Measurements from ENCODE around the gene CACNA2D3. TPM values are rescaled to one million over a fixed set of nuclear protein-coding genes. Genes with fewer than 3 reads are reported as not detected.
"Not testable (repeated sequence)": the region's sequence is repeated elsewhere in the genome, so short reads cannot be mapped to it uniquely, and the experiment has no call there.

CACNA2D3 gene
- total RNA-seq, 2 experiments from 2014 or later: not detected

GRCh38 chr3:54426381-54426780 is 304.0 kb downstream of the CACNA2D3 start:
- ChIA-PET POLR2A (no interaction called here), CTCF (no interaction called here)

GRCh38 chr3:54427501-54427900 is 305.1 kb downstream of the CACNA2D3 start:
- POLR2A ChIA-PET: no interaction called here
- CTCF ChIA-PET: no interaction called here

- CTCF ChIA-PET: no interaction called here
- POLR2A ChIA-PET: no interaction called here
Observed at GRCh38 chr3:54427941-54428871, 305.9 kb downstream of the CACNA2D3 start.

- POLR2A ChIA-PET: no interaction called here
Observed at GRCh38 chr3:54432975-54433374, 310.6 kb downstream of the CACNA2D3 start.

GRCh38 chr3:54433846-54434245 is 311.5 kb downstream of the CACNA2D3 start:
- ChIA-PET POLR2A (no interaction called here), CTCF (no interaction called here)

More at GRCh38 chr3:54432975-54433374, 310.6 kb downstream of the CACNA2D3 start:
- CTCF ChIA-PET: no interaction called here

DNA sequence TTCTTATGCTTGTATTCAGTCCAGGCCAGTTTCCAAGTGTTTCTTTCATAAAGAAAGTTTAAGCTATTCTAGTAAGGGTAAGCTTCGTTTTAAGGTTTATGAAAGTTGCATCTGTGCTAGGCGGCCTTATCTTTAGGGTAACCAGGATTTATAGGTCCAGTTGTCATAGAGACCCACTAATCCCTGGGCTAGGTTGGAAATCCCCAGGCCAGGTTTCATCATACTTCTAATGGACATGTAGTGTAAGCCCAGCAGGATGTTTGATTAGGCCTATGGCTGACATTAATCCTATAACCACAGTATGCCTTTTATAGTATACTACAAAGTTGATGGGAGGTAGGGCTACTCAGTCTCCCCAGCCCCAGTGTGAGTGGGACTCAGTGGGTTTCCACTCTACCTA is 312.4 kb downstream of the CACNA2D3 start:
- ChIA-PET CTCF (no interaction called here), POLR2A (no interaction called here)

- ChIA-PET POLR2A (no interaction called here), CTCF (no interaction called here)
Observed at GRCh38 chr3:54437271-54437670, 314.9 kb downstream of the CACNA2D3 start.

GRCh38 chr3:54443561-54444161 is 321.3 kb downstream of the CACNA2D3 start:
- ChIA-PET POLR2A (no interaction called here), CTCF (no interaction called here)

GRCh38 chr3:54445630-54446029 is 323.3 kb downstream of the CACNA2D3 start:
- ChIA-PET POLR2A (no interaction called here), CTCF (no interaction called here)

DNA sequence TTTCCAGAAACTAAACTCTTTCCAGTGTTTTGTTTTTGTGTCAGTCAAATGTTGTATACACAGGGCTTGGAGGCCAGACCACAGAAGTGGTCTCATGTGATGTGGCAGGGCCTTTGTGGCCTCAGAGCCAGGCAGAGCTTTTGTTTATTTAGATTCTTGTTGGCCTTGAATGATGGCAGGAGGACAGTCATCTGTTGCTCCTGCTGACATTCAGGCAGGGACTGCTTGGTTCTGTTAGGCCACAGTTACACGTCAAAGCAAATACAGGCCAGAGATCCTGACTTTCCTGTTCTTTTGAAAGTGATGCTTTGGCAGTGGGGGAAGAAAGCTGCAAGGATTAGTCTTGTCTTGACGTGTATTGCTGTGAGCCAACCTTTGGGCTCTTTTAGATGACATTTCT is 325.1 kb downstream of the CACNA2D3 start:
- POLR2A ChIA-PET: no interaction called here
- CTCF ChIA-PET: no interaction called here

- ChIA-PET POLR2A (no interaction called here), CTCF (interaction anchor here (0.6 kb wide), 1 partner anchor 136 kb away, joined by 3 read pairs; no protein-coding TSS in a partner anchor)
Observed at GRCh38 chr3:54454806-54455205, 332.5 kb downstream of the CACNA2D3 start.

- CTCF ChIA-PET: no interaction called here
Observed at GRCh38 chr3:54458357-54458756, 336.0 kb downstream of the CACNA2D3 start.

GRCh38 chr3:54464554-54464953 is 342.2 kb downstream of the CACNA2D3 start:
- POLR2A ChIA-PET, CTCF ChIA-PET: not testable (repeated sequence)

More at GRCh38 chr3:54458357-54458756, 336.0 kb downstream of the CACNA2D3 start:
- POLR2A ChIA-PET: no interaction called here

GRCh38 chr3:54476891-54477290 is 354.5 kb downstream of the CACNA2D3 start:
- CTCF ChIA-PET: no interaction called here
- POLR2A ChIA-PET: no interaction called here

DNA sequence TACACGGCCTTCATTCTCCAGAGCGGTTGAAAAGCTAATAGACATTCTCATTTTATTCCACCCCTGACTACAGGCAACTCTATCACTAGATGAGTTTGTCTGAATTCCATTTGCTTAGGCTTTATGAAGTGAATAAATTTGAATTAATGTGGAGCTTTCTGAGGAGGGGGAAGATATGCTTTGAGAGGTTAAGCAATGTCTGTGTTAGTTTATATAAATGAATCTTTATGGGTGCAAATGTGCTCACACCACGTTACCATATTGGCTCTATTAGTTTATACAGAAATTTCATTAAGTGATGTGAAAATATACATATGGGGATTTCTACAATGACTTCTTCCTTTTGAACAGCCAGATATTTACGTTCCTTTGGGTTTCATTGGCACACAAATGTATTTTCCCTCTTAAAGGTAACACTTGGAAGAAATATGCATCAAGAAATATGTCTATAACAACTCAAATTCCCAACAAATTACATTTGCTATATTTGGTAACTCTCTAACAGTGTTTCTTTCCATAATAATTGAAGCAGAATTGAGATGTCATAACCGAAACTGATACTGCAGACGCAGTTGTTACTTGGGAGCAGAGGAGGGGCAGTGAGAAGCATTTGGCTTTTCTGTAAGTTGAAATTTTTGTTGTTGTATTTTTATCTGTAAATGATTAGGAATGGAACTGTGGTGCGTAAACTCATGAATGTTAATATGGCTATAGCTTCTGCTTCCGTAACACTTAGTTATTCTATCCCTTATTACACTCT is 359.4 kb downstream of the CACNA2D3 start:
- ChIA-PET CTCF (no interaction called here), POLR2A (no interaction called here)

DNA sequence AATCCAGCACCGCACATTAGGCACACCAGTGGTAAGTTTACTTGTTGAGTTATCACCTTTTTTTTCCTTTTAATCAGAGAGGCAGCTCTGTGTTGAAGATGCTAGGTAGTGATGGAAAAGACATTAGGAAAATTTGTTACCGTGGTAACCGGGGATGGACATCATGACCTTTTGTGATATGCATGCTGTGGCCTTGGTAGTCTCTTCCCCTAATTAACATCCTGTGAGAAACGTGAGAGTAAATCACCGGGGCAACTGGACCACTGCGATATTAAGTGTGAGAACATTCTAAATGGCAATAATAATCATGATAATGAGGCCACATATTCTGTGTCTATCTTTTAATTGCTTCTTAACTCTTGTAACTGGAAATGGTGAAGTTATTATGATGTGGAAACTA is 362.0 kb downstream of the CACNA2D3 start:
- CTCF ChIA-PET: no interaction called here
- POLR2A ChIA-PET: no interaction called here

DNA sequence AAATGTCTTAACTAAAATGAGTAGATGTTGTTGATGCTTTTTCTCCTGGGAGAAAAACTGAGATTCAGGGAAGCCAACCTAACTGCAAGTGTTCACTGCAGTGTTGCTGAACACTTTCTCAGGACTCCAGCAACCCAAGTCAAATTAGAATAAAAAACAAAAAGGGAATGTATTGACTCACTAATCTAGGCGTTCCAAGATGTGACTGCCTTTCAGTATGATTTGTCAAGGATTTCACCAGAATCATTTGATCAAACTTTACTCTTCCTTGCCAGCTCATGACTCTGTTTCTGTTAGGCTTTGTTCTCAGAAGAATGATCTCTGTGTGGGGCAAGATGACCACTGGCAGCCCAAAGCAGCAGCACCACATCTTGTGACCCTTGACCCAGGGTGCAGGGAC is 364.0 kb downstream of the CACNA2D3 start:
- POLR2A ChIA-PET: no interaction called here
- CTCF ChIA-PET: no interaction called here

DNA sequence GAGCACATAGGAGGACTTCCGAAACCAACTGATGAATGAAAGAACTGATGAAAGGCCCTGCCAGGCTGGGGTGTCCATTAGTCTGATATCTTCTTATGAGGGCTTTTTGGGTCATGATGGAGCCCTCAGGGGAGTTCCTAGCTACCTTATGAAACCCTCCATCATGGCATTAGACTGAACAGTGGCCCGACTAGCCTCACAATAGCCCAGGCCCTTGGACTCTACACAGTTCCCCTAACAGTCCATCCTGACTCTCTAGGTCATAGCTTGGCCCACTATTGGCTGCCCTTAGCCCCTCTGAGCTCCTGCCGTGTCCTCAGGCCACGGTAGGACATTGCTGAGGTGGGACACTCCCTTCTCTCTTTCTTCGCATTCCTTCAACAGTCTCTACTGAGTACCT is 365.9 kb downstream of the CACNA2D3 start:
- CTCF ChIA-PET: no interaction called here
- POLR2A ChIA-PET: no interaction called here

DNA sequence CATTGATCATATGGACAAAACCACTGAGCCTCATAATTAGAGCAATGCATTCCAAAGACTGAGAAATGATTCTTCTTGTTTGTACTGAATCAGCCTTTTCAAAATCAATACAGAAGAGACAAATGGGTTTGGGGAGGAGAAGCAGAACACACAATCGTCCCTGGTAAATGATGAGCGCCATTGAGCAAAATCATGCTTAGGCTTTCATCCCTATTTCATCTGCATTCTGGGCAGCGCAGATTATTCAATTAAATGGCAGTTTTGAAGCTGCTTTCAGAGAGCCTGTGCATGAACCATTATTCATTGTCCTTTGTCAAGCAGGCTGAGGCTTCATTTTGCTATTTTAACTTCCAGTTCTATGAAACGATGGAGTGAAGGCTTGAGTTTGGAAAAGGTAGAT is 371.9 kb downstream of the CACNA2D3 start:
- POLR2A ChIA-PET: no interaction called here
- CTCF ChIA-PET: no interaction called here

GRCh38 chr3:54506603-54507002 is 384.3 kb downstream of the CACNA2D3 start:
- ChIA-PET CTCF (no interaction called here), POLR2A (no interaction called here)

- POLR2A ChIA-PET: no interaction called here
- CTCF ChIA-PET: no interaction called here
Observed at GRCh38 chr3:54507876-54508460, 385.6 kb downstream of the CACNA2D3 start.

Measured in activated CD8-positive, alpha-beta memory T cell treated with anti-CD3 and anti-CD28 coated beads for 36 hours (primary cell).